Endodermal cell (in vitro differentiated cells): ENCODE results near the gene ACACA. TPM values are rescaled to one million over a fixed set of nuclear protein-coding genes. Genes with fewer than 3 reads are reported as not detected.

Experiments used
- DNase-seq: peaks from one replicate; pipeline ENCODE4 v3.0.0-alpha.2; 2017
- H3K27ac ChIP-seq: 2 replicates; pipeline ENCODE4 v1.5.1; 2013; ENCODE audit warnings: mild to moderate bottlenecking, low read depth, low read length, moderate library complexity
- H3K27me3 ChIP-seq: 2 replicates; pipeline ENCODE4 v1.6.1; 2013; ENCODE audit warnings: mild to moderate bottlenecking, low read length, moderate library complexity; ENCODE audit not compliant: insufficient read depth, control insufficient read depth, poor library complexity, severe bottlenecking
- H3K36me3 ChIP-seq: 2 replicates; pipeline ENCODE4 v1.7.0; 2013; ENCODE audit warnings: mild to moderate bottlenecking, low read length, moderate library complexity; ENCODE audit not compliant: control insufficient read depth, insufficient read depth
- H3K4me1 ChIP-seq: one replicate; pipeline ENCODE4 v1.7.0; 2013; ENCODE audit warnings: low read length; ENCODE audit not compliant: control insufficient read depth, insufficient read depth
- H3K4me3 ChIP-seq: 2 replicates; pipeline ENCODE4 v1.5.1; 2013; ENCODE audit warnings: mild to moderate bottlenecking, low read length, moderate library complexity
- H3K9ac ChIP-seq: 2 replicates; pipeline ENCODE4 v1.6.1; 2013; ENCODE audit warnings: mild to moderate bottlenecking, low read length, moderate library complexity; ENCODE audit not compliant: poor library complexity, severe bottlenecking; ENCODE audit errors: extremely low read depth
- H3K9me3 ChIP-seq: 2 replicates; pipeline ENCODE4 v1.6.1; 2013; ENCODE audit warnings: mild to moderate bottlenecking, low read length, moderate library complexity; ENCODE audit not compliant: control insufficient read depth
- H3K27ac Mint-ChIP-seq: 2 replicates; pipeline ENCODE4 v1.8.0; 2020; ENCODE audit warnings: mixed read lengths
- H3K27me3 Mint-ChIP-seq: 2 replicates; pipeline ENCODE4 v1.8.0; 2021; ENCODE audit warnings: mild to moderate bottlenecking, mixed read lengths; ENCODE audit not compliant: insufficient read depth
- H3K36me3 Mint-ChIP-seq: 2 replicates; pipeline ENCODE4 v1.8.0; 2020; ENCODE audit warnings: low read depth, mixed read lengths
- H3K4me1 Mint-ChIP-seq: 2 replicates; pipeline ENCODE4 v1.8.0; 2020; ENCODE audit warnings: mixed read lengths
- H3K4me3 Mint-ChIP-seq: 2 replicates; pipeline ENCODE4 v1.8.0; 2020; ENCODE audit warnings: mild to moderate bottlenecking, moderate library complexity, mixed read lengths
- H3K9me3 Mint-ChIP-seq: 2 replicates; pipeline ENCODE4 v1.8.0; 2020; ENCODE audit warnings: mild to moderate bottlenecking, mixed read lengths
- WGBS, 2 experiments: methylation state at CpG; one replicate each; pipeline versions ENCODE4 v1.1.5 to v1.1.7; 2013; ENCODE audit warnings: missing lambda C conversion rate in 2 of 2, mixed read lengths in 1 of 2; ENCODE audit not compliant: insufficient coverage in 1 of 2, insufficient read length in 1 of 2; 5-methylcytosine and 5-hydroxymethylcytosine counted together
- total RNA-seq, 2 donors: library from RNA; stranded (reverse); fragmentation: NEBNext Ultra II Directional in 1 of 2; extraction: Animal tissue kit (Norgen Biotek cat#: 25700) in 1 of 2; gene quantifications; 2 replicates in 1 of 2; 3 replicates in 1 of 2; pipeline ENCODE4 v1.2.1, GENCODE V29; 2021
- TF ChIP-seq, protein P1 (sequence below): fragments of 200-600 bp; sonication (generic); conservative IDR thresholded peaks from 2 replicates; pipeline ENCODE4 v1.5.0; 2021; ENCODE audit warnings: antibody characterized with exemption, mild to moderate bottlenecking

ACACA gene
- total RNA-seq, 2 donors from 2014 or later: 66.7 to 68.6 TPM

DNA sequence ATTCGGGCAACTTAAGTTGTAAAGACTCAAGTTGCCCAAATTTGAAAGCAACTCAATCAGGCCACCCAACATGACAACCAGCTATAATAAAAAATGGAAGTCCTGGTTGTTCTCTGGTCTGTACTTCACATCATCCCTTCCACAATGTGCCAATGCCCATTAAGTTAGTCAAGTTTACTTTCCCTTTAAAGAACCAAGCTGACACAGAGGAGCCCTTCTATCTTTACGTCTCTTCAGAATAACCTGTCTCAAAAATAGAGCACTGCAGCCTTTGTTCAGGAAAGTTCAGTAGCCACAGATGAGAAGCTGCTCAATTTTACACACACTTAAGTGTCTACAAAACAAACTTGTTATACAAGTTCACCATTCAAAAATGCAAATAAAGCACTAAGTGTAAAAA is 106.0 kb downstream of the ACACA start:
- DNase-seq: no peak
- TF ChIP-seq, protein P1, sequence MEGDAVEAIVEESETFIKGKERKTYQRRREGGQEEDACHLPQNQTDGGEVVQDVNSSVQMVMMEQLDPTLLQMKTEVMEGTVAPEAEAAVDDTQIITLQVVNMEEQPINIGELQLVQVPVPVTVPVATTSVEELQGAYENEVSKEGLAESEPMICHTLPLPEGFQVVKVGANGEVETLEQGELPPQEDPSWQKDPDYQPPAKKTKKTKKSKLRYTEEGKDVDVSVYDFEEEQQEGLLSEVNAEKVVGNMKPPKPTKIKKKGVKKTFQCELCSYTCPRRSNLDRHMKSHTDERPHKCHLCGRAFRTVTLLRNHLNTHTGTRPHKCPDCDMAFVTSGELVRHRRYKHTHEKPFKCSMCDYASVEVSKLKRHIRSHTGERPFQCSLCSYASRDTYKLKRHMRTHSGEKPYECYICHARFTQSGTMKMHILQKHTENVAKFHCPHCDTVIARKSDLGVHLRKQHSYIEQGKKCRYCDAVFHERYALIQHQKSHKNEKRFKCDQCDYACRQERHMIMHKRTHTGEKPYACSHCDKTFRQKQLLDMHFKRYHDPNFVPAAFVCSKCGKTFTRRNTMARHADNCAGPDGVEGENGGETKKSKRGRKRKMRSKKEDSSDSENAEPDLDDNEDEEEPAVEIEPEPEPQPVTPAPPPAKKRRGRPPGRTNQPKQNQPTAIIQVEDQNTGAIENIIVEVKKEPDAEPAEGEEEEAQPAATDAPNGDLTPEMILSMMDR: no peak
- H3K4me1 ChIP-seq: peaks cover 8% of the 10 kb centered on the region
- no peaks in the 10 kb centered on the region for H3K9me3 ChIP-seq
- Mint-ChIP-seq H3K9me3 (no peaks in the 10 kb centered on the region), H3K4me1 (peaks cover 27% of the 10 kb centered on the region), H3K36me3 (peaks cover 14% of the 10 kb centered on the region), H3K27me3 (no peaks in the 10 kb centered on the region), H3K4me3 (no peak overlapping the region), H3K27ac (no peak overlapping the region)
- no peaks in the 10 kb centered on the region for H3K27me3 ChIP-seq
- H3K9ac ChIP-seq: no peak overlapping the region
- WGBS, 2 experiments: 70 to 79% methylated on average over 2 of the region's 2 CpGs
- no peak overlapping the region for H3K4me3 ChIP-seq
- H3K36me3 ChIP-seq: no peaks in the 10 kb centered on the region
- H3K27ac ChIP-seq: peak overlapping the region; percentile 19

DNA sequence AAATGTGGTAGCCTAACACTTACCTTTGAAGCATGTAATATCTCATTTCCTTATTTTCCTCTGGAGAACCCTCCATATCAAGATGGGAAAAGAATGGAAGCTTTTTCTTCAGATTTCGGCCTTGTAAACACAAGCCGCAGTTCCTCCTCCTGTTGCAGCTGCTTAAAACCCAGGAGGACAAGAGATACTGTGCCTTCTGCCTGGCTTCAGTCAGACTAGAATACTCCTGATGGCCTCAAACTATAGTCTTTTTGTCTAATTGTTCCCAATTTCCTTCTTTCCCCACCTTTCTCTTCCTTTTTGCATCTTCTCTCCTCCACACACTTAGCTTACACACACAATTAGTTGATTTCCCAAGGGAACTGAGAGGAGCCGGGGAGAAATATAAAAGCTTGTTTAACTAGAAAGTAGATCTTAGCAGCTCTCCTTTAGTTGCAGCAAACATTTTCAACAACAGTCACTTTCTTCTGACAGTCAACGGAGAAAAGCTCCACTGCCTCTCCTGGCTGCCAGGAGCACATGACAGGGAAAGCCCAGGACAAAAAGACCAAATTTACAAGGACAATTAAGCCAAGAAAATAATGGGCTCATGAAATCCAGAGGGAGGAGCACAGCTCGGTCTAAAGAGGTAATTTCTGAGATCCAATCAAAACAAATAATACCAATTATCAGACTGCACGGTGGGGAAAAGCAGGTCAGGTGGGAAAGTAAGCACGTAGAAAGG is 107.2 kb downstream of the ACACA start:
- no peaks in the 10 kb centered on the region for H3K9me3 Mint-ChIP-seq

DNA sequence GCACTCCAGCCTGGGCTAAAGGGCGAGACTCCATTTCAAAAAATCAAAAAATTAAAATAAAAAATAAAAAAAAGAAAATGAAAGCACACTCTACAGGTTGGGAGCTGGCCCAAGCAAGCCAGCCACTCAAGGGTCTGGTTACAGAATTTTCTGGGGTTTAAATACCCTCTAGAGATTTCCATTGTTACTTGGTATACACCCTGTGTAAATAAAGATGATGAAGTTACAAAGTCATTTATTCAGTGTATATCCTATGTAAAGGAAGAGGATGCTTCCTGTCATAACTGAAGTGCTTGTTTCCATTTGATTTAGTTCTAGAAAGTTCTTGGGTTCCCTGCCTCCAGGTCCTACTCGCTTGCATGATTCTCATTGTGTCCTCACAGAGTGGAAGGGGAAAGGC is 110.7 kb downstream of the ACACA start:
- Histone ChIP-seq H3K27me3 (no peaks in the 10 kb centered on the region), H3K9ac (no peak overlapping the region)
- H3K4me3 Mint-ChIP-seq: no peak overlapping the region

More for the DNA sequence above, 107.2 kb downstream of the ACACA start:
- Histone ChIP-seq H3K9ac (peak overlapping the region; percentile 0), H3K4me3 (peak overlapping the region; percentile 2), H3K9me3 (no peaks in the 10 kb centered on the region), H3K4me1 (peaks cover 8% of the 10 kb centered on the region), H3K36me3 (no peaks in the 10 kb centered on the region), H3K27me3 (no peaks in the 10 kb centered on the region), H3K27ac (peak overlapping the region; percentile 39)
- peak overlapping the region; percentile 7 for H3K4me3 Mint-ChIP-seq
- H3K27ac Mint-ChIP-seq: peak overlapping the region; percentile 84
- 56 to 93% methylated on average over 2 to 7 of the region's 7 CpGs for WGBS, 2 experiments
- DNase-seq: peak; percentile 61
- no peaks in the 10 kb centered on the region for H3K27me3 Mint-ChIP-seq
- peaks cover 35% of the 10 kb centered on the region for H3K4me1 Mint-ChIP-seq
- peaks cover 8% of the 10 kb centered on the region for H3K36me3 Mint-ChIP-seq
- TF ChIP-seq, protein P1: peak; percentile 13

More for the DNA sequence above, 110.7 kb downstream of the ACACA start:
- TF ChIP-seq, protein P1: no peak
- H3K4me3 ChIP-seq: no peak overlapping the region
- no peaks in the 10 kb centered on the region for H3K36me3 ChIP-seq
- Mint-ChIP-seq H3K27ac (no peak overlapping the region), H3K27me3 (no peaks in the 10 kb centered on the region), H3K4me1 (peaks cover 41% of the 10 kb centered on the region), H3K36me3 (no peaks in the 10 kb centered on the region), H3K9me3 (no peaks in the 10 kb centered on the region)
- H3K9me3 ChIP-seq: no peaks in the 10 kb centered on the region
- no peak overlapping the region for H3K27ac ChIP-seq
- H3K4me1 ChIP-seq: peaks cover 6% of the 10 kb centered on the region
- 100% methylated on average over 1 of the region's 2 CpGs; no CpG with 5 or more reads in 1 of the 2 experiments for WGBS, 2 experiments
- DNase-seq: no peak
